DMS 273 (cell line): ENCODE measurements around the gene PAIP1.
"Not testable (repeated sequence)": the region's sequence is repeated elsewhere in the genome, so short reads cannot be mapped to it uniquely, and the experiment has no call there.

ENCODE experiments used
- DNase-seq: peaks from one replicate; lab custom pipeline; 2025; ENCODE audit not compliant: unreplicated experiment; lab: John Stamatoyannopoulos, UW

The PAIP1 gene

GRCh38 chr5:43572357-43572756, 15.5 kb upstream of the PAIP1 start:
- DNase-seq: no peak

- DNase-seq: no peak
These were observed 14.4 kb upstream of the PAIP1 start for GRCh38 chr5:43571237-43571636.

GRCh38 chr5:43570450-43571158, 13.7 kb upstream of the PAIP1 start:
- DNase-seq: no peak

- DNase-seq: no peak
These were observed 12.4 kb upstream of the PAIP1 start for GRCh38 chr5:43569236-43569746.

- DNase-seq: no peak
These were observed 11.1 kb upstream of the PAIP1 start for GRCh38 chr5:43567967-43568366.

GRCh38 chr5:43565043-43565442, 8.2 kb upstream of the PAIP1 start:
- no peak for DNase-seq

- no peak for DNase-seq
These were observed 7.5 kb upstream of the PAIP1 start for GRCh38 chr5:43564289-43564850.

- DNase-seq: no peak
These were observed 6.4 kb upstream of the PAIP1 start for GRCh38 chr5:43563321-43563720.

GRCh38 chr5:43561356-43561755, 4.5 kb upstream of the PAIP1 start:
- no peak for DNase-seq

DNA sequence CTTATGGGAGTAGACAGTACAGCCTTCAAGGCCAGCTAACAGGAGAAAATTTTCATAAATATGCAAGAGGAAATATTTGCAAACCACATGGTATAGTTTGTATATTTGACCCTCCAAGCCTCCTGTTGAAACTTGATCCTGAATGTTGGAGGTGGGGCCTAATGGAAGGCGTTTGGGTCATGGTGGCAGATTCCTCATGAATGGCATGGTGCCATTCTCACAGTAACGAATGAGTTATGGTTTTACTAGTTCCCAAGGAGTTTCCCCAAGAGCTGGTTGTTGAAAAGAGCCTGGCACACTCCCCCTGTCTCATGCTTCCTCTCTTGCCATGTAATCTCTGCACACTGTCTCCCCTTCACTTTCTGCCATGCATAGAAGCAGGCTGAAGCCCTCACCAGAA, 3.3 kb upstream of the PAIP1 start:
- peak; percentile 65 for DNase-seq

DNA sequence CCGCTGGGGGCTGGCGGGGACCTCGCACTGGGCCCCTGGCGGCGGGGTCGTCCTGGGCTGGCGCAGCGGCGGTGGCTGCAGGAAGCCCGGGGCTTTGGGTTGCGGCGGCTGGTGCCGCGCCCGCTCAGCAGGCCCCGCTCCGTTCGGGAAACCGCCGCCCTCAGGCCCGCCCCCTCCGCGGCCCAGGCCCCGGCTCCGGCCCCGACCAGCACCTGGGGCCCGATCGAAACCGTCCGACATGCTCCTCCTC, 345 bp downstream of the PAIP1 start:
- DNase-seq: not testable (repeated sequence)

GRCh38 chr5:43555895-43556606, 826 bp downstream of the PAIP1 start:
- DNase-seq: peak; percentile 66

DNA sequence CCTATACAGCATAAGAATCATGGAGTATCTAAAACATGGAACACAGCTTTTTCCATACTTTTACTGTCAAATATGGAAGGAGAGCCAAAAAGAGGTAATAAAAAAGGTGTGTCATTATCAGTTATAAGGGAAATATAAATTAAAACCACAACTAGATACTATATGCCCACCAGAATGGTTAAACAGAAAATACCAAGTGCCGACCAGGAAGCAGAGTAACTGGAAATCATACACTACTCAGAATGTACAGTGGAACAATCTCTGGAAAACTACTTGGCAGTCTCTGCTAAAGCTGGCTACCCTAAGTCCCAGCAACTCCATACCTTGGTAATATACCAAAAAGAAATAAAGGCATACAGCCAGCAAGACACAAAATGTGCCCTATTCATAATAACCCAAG, 2.4 kb downstream of the PAIP1 start:
- no peak for DNase-seq

DNA sequence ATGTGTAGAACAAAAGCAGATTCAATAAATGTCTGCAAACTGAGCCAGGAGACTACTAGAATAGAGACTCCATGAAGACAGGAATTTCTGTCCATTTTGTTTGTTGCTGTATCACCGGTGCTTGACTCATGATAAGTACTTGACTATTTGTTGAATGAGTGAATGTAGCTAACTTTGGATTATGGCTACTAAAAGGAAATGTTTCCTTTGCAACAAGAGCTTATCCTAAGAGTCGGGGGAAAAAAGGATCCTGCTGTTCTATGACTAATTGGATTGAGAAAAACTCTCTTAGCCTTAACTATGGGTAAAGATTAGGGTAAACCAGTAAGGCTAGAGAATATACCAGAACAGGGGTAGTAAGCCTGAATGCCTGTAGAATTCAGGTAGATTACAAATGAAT, 3.5 kb downstream of the PAIP1 start:
- no peak for DNase-seq

DNA sequence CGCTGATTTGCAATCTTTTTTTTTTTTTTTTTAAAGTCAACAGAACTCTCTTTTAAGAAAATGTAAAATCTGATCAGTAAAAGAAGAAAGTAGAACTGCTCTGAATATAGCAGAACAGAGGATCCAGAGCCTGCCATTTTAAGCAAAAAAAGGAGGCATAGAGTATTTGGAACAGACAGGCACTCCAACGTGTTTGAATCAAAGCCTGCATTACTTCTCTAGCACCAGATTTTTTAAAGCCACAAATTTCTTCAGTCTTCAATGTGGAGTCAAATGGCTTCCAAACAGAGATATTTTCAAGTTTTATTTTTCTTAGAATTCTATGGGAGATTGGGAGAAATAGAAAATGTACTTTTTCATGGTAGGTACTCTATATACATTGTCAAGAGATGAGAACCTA, 5.1 kb downstream of the PAIP1 start:
- no peak for DNase-seq

DNA sequence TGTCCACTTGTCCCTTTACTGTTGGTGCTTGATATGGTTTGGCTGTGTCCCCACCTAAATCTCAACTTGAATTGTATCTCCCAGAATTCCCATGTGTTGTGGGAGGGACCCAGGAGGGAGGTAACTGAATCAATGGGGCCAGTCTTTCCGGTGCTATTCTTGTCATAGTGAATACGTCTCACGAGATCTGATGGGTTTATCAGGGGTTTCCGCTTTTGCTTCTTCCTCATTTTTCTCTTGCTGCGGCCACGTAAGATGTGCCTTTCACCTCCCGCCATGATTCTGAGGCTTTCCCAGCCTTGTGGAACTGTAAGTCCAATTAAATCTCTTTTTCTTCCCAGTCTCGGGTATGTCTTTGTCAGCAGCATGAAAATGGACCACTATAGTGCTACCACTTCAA, 7.6 kb downstream of the PAIP1 start:
- not testable (repeated sequence) for DNase-seq

DNA sequence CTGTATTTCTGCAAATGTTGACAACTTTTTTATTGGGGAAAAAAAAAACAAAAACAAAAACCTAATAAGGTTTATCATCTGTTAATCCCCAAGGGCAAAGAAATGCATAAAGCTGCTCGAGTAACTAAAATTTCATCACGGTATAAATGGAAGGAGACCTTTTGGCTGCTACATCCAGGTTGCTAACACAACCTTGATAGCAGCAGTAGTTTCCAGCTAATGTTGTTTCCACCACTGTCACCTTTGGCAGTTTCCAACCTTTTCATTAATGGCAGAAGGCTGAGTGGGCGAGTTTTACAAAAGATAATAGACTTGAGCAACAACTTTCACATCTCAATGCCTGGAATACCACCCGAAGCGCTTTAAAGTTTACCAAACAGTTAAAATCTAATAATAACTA, 8.5 kb downstream of the PAIP1 start:
- DNase-seq: no peak

DNA sequence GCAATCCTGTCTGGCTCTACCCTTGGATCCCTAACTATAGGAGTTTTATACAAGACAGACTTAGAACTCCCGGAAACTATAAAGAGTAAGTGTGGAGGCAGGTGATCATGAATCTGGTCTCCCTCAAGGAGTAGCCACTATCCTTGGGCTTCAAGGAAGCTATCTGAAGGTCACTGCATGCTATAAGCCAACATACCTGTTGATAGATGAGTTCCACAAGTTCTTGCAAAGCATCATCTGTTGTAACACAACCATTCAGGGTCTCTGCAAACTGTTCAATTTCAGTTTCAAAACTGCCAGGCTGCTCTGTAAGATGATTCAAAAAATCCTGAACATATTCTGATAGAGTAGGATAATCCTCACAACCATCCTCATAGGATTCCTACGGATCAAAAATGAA, 9.3 kb downstream of the PAIP1 start:
- DNase-seq: no peak

DNA sequence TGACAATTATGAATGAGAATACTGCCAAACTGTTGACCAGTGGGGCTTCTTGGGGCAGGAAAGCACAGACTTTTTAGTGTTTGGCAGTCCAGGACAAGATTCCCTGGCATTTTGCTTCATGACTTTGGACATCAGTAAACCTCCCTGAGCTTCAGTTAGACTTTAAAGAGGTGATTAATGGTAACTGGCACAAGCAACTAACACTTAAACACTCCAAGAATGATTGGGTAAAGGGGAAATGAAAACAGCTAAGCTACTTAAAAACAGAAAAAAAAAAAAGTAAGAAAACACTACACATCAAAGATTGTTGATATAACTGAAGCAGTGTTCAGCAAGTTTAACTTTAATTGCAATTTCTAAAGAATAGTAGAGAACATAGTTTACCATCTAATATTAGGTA, 13.4 kb downstream of the PAIP1 start:
- DNase-seq: no peak

- DNase-seq: no peak
These were observed 16.1 kb downstream of the PAIP1 start for GRCh38 chr5:43540746-43541145.

- DNase-seq: no peak
These were observed 19.9 kb downstream of the PAIP1 start for GRCh38 chr5:43536972-43537371.

GRCh38 chr5:43533646-43534045, 23.2 kb downstream of the PAIP1 start:
- DNase-seq: no peak

DNA sequence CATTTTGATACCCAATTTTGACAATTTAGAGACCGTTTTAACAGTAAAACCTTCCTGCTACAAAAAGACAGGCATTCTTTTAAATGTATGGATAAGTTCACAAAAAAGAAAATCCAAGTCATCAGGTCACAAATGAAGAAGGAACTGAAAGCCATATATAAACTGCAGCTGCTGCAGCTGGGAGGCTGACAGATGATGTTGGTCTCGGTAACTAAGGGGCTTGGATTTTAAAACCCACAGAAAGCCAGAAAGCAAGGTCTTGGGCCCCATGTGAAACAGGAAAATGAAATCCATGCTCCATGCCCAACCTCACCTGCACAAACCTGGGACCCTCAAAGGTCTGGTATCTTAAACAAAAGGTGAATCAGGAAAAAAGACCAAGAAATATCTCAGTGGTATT, 26.2 kb downstream of the PAIP1 start:
- DNase-seq: no peak
